Activated T-cell treated with anti-CD3 and anti-CD28 coated beads, Interleukin-2, amount 50 U/mL, for 72 hours (primary cell): ENCODE results near the gene ERMARD. TPM values are rescaled to one million over a fixed set of nuclear protein-coding genes. Genes with fewer than 3 reads are reported as not detected.
"Not testable (repeated sequence)": the region's sequence is repeated elsewhere in the genome, so short reads cannot be mapped to it uniquely, and the experiment has no call there.

Source experiments
- ATAC-seq, 2 donors: fragments of 150-1000 bp; cut with Tn5 transposase; replicated peaks in 1 of 2; 2 replicates each; pipeline ENCODE4 v1.10.0; 2021; ENCODE audit warnings: moderate library complexity in 2 of 2, mild to moderate bottlenecking in 1 of 2
- DNase-seq, 2 donors: peaks; one replicate each; pipeline ENCODE4 v3.0.0; 2021 to 2022; ENCODE audit warnings: mixed read lengths in 1 of 2
- H3K27ac Mint-ChIP-seq: one replicate; pipeline ENCODE4 v1.8.0; 2022; ENCODE audit warnings: mild to moderate bottlenecking, moderate library complexity, mixed read lengths
- H3K27me3 Mint-ChIP-seq: one replicate; pipeline ENCODE4 v1.8.0; 2022; ENCODE audit warnings: low read depth, mixed read lengths
- H3K36me3 Mint-ChIP-seq, 2 donors: one replicate each; pipeline ENCODE4 v1.8.0; 2022; ENCODE audit warnings: mixed read lengths in 2 of 2, mild to moderate bottlenecking in 1 of 2; ENCODE audit not compliant: insufficient read depth in 2 of 2
- H3K4me1 Mint-ChIP-seq: one replicate; pipeline ENCODE4 v1.8.0; 2022; ENCODE audit warnings: low read depth, mixed read lengths
- H3K4me3 Mint-ChIP-seq, 2 donors: one replicate each; pipeline ENCODE4 v1.8.0; 2022; ENCODE audit warnings: mild to moderate bottlenecking in 2 of 2, mixed read lengths in 2 of 2, moderate library complexity in 2 of 2
- H3K9me3 Mint-ChIP-seq, 2 donors: one replicate each; pipeline ENCODE4 v1.8.0; 2022; ENCODE audit warnings: mixed read lengths in 2 of 2
- total RNA-seq, 2 donors: library from RNA; stranded (reverse); gene quantifications; one replicate each; pipeline ENCODE4 v1.2.3, GENCODE V29; 2022

ERMARD gene
- total RNA-seq, 2 donors from 2014 or later, result 30.5 to 37.9 TPM

DNA sequence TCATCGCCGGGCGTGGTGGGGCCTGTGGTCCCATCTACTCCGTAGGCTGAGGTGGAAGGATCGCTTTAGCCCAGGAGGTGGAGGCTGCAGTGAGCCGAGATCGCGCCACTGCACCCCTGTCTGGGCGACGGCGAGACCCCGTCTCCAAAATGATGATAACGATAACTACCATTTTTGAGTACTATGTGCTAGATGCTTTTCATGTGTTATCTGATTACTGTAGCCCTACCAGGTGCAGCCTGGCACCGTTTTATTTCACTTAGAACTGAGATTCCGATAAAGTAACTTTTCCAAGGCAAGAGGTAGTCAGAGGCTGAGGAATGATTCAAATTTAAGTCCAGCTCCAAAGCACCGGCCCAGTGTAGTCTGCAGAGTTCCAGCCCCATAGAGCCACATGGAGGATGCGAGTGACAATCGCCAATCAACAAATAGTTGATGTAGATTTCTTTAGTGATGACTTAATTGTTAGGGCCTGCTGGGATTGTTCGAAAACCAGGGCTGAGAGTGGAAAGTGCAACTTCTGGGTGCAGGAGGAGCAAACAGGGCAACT, 727 bp downstream of the ERMARD start:
- DNase-seq, result no peak
- peaks cover 4 to 17% of the 10 kb centered on the region in 2 donors for H3K36me3 Mint-ChIP-seq
- peaks cover 0 to 2% of the 10 kb centered on the region in 2 donors for H3K9me3 Mint-ChIP-seq

DNA sequence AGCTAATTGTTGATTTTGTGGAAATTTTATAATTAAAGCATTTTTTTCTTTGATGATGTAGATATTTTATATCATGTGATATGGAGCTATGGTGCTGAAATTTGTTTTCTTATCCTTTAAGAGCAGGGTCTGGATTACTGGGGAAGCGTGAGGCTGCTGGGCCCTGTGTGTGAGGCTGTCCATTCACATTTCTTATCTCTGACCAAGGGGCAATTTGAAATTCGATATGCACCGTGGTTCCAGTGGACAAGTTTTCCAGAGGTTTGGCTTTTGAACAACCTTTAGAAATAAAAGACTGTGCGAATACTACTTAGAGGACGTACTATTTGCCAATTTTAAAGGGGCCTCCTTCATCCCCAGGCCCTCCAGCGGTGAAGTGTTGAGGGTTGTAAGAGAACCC, 3.7 kb downstream of the ERMARD start:
- DNase-seq, result no peak
- H3K4me3 Mint-ChIP-seq, result no peak overlapping the region
- H3K27me3 Mint-ChIP-seq, result no peaks in the 10 kb centered on the region
- H3K4me1 Mint-ChIP-seq, result peaks cover 24% of the 10 kb centered on the region
- no peak overlapping the region for H3K27ac Mint-ChIP-seq
- no peak for ATAC-seq
- H3K36me3 Mint-ChIP-seq, result peaks cover 4 to 23% of the 10 kb centered on the region in 2 donors
- H3K9me3 Mint-ChIP-seq, result no peaks in the 10 kb centered on the region

More for the DNA sequence above, 727 bp downstream of the ERMARD start:
- Mint-ChIP-seq H3K4me1 (peaks cover 34% of the 10 kb centered on the region), H3K27me3 (no peaks in the 10 kb centered on the region), H3K4me3 (peak overlapping the region; percentile 94 to 96), H3K27ac (peak overlapping the region; percentile 93)
- ATAC-seq, result no peak

DNA sequence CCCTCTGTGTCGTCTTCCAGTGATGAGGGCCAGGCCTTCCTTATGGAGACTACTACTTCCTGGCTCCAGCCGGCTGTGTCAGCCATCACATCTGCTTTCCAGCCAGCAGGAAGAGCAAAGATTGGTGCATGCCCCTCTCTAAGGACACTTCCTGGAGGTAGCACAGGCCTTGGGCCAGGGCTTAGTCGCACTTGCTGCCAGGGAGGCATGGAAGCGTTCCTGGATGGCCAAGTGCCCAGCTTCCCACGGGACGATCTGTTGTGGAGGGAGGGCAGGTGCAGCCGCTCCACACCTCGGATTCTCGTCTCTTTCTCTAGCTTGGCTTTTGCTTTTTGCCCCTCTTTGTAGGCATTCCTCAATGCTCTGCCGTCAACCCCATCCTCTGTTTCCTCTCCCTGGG, 11.9 kb downstream of the ERMARD start:
- ATAC-seq (no peak), DNase-seq (no peak)
- H3K36me3 Mint-ChIP-seq, result peaks cover 8 to 29% of the 10 kb centered on the region in 2 donors
- H3K27ac Mint-ChIP-seq, result no peak overlapping the region
- H3K9me3 Mint-ChIP-seq, result no peaks in the 10 kb centered on the region
- no peaks in the 10 kb centered on the region for H3K4me1 Mint-ChIP-seq
- no peaks in the 10 kb centered on the region for H3K27me3 Mint-ChIP-seq
- H3K4me3 Mint-ChIP-seq, result no peak overlapping the region

DNA sequence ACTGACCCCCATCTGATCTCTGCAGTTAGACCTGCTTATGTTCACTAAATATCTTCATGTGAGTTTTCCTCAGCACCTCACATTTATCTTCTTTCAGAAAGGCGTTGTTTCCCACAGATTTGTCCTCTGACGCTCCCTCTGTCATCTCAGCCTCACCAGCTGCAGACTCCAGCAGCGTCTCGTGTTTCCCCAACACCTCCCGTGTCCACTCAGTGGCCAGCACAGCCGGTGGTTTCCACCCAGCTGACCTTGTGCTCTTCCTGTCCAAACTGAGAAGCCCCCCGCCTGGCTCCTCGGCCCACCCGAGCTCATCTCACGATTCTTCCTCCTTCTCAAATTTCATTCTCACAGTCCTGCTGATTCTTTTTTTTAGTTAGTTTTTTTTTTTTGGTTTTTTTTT, 12.5 kb downstream of the ERMARD start:
- Mint-ChIP-seq H3K9me3 (no peaks in the 10 kb centered on the region), H3K27ac (peak overlapping the region; percentile 79), H3K4me3 (no peak overlapping the region), H3K4me1 (no peaks in the 10 kb centered on the region), H3K27me3 (no peaks in the 10 kb centered on the region), H3K36me3 (peaks cover 8 to 24% of the 10 kb centered on the region in 2 donors)
- ATAC-seq (no peak), DNase-seq (no peak)

DNA sequence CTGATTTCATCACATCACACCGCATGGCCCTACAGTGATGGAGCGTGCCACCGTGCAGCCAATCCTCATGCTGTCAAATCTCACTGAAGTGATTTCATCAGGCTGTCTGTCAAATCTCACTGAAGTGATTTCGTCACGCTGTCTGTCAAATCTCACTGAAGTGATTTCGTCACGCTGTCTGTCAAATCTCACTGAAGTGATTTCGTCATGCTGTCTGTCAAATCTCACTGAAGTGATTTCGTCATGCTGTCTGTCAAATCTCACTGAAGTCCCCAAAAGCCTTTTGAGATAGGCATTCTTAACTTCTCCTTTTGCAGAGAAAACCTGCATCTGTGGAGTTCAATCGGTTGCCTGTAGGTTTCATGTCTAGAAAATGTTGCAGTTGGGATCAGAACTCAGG, 14.4 kb downstream of the ERMARD start:
- H3K4me3 Mint-ChIP-seq, H3K4me1 Mint-ChIP-seq, DNase-seq, H3K27me3 Mint-ChIP-seq, H3K9me3 Mint-ChIP-seq, H3K27ac Mint-ChIP-seq, ATAC-seq: not testable (repeated sequence)
- peaks cover 8 to 16% of the 10 kb centered on the region in 2 donors for H3K36me3 Mint-ChIP-seq

DNA sequence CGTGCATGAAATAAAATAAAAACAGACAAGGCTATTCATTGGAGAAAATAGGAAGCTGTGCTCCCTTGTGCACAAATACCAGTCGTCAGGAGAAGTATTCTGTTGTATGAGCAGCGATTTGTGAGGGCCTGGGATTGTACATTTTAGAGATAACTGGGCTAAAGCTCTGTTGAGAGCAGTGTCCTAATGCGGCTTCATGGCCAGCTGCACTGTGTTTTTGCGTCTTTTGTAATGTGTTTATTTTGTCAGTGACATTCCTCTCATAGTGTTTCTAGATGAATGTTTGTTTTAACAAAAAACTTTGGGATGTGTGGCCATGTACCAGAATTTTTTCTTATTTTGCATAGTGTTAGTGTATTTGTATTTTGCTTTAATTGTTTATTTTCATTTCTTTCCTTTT, 14.8 kb downstream of the ERMARD start:
- H3K4me1 Mint-ChIP-seq, result no peaks in the 10 kb centered on the region
- peaks cover 8 to 16% of the 10 kb centered on the region in 2 donors for H3K36me3 Mint-ChIP-seq
- DNase-seq, result no peak

DNA sequence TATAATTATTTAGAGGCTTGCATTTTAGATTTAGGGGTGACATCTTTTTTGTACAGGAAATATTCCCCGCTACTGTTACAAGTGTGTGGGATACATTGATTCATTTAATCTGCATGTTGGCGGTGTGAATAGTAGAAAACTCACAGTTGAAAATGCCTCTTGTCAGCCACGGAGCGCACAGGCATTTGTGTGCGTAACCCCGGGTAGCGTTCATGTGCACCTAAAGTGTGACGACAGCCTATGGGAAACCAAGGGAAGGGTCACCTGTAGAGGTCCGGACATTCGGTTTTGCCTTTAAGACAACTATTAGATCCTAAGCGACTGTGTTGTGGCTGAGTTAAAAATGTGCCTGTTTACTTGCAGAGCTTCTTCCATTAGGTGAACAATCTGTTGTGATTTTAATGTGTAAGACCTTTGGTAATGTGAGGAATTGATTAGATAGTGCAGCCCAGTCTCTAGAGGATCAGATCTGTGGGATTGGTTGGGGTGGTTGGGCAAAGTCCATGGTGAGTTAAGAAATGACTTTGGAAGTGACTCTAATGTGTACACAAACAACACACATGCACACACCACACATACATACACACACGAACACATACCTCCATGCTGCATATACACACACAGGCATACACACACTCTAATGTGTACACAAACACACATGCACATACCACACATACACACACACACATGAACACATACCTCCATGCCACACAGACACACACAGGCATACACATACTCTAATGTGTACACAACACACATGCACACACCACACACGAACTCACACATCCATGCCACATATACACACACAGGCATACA, 15.7 kb downstream of the ERMARD start:
- Mint-ChIP-seq H3K9me3 (no peaks in the 10 kb centered on the region), H3K4me1 (no peaks in the 10 kb centered on the region), H3K36me3 (peaks cover 8 to 18% of the 10 kb centered on the region in 2 donors), H3K27ac (no peak overlapping the region), H3K27me3 (no peaks in the 10 kb centered on the region), H3K4me3 (no peak overlapping the region)
- ATAC-seq, result no peak
- no peak for DNase-seq

More for the DNA sequence above, 14.8 kb downstream of the ERMARD start:
- no peaks in the 10 kb centered on the region for H3K9me3 Mint-ChIP-seq
- H3K27ac Mint-ChIP-seq, result no peak overlapping the region
- ATAC-seq, result no peak
- H3K4me3 Mint-ChIP-seq, result no peak overlapping the region
- no peaks in the 10 kb centered on the region for H3K27me3 Mint-ChIP-seq

DNA sequence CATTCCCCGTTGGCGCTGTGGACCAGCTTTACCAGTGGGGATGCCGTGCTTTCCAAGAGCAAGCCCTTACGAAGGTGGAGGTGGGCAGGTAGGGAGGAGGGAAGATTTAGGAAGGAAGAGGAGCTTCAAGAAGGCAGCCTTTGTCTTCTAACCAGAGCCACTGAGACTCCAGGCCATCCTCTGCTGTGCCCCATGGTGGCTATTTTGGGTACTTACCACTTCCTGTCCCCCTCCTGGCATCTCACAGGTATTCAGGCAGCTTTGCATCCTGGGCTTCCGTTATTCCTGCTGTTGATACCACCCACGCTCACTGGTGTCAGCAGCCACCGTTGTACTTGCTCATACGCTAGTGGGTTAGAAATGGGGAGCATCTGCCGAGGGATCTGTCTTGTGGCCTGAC, 22.9 kb downstream of the ERMARD start:
- H3K4me3 Mint-ChIP-seq, result no peak overlapping the region
- H3K36me3 Mint-ChIP-seq, result peaks cover 2 to 5% of the 10 kb centered on the region in 2 donors
- H3K27ac Mint-ChIP-seq, result no peak overlapping the region
- no peaks in the 10 kb centered on the region for H3K9me3 Mint-ChIP-seq
- H3K27me3 Mint-ChIP-seq, result no peaks in the 10 kb centered on the region
- H3K4me1 Mint-ChIP-seq, result no peaks in the 10 kb centered on the region
- no peak for ATAC-seq
- no peak for DNase-seq

DNA sequence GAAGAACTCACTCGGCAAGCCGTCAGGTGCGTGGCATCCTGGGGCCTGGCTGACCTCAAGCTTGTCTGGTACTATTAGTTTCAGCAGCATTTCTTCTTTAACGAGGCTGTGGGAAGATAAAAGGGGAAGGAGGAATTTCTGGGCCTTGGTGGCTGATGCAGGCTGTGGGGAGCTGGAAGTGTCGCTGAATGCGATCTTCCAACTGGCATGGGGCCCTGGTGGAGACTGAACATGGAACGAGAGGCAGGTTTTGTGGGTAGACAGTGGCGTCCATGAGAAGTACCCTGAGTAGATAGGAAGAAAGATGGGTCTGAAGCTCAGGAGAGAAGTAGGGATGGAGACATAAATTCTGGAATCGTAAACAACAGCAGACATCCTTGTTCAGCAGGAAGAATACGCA, 23.9 kb downstream of the ERMARD start:
- Mint-ChIP-seq H3K4me1 (no peaks in the 10 kb centered on the region), H3K27me3 (no peaks in the 10 kb centered on the region), H3K9me3 (no peaks in the 10 kb centered on the region), H3K36me3 (peaks cover 2 to 6% of the 10 kb centered on the region in 2 donors), H3K4me3 (no peak overlapping the region), H3K27ac (no peak overlapping the region)
- no peak for ATAC-seq
- DNase-seq, result no peak

DNA sequence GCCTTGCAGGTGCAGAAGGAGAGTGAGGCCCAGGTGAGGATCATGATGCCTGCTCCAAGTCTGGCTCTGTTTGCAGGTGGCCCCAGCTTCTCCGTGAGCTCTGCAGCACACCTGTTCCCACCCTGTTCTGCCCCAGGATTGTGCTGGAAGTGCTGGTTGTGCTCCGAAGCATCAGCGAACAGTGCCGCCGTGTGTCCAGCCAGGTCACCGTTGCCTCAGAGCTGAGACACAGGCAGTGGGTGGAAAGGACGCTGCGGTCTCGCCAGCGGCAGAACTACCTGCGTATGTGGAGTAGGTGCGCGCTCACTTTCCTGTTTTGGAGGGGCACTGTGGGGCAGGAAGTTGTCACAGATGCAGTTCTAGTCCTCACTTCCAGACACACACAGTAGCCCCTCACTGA, 25.0 kb downstream of the ERMARD start:
- peaks cover 2 to 14% of the 10 kb centered on the region in 2 donors for H3K36me3 Mint-ChIP-seq
- no peak overlapping the region for H3K4me3 Mint-ChIP-seq
- no peaks in the 10 kb centered on the region for H3K27me3 Mint-ChIP-seq
- H3K4me1 Mint-ChIP-seq, result no peaks in the 10 kb centered on the region
- no peak overlapping the region for H3K27ac Mint-ChIP-seq
- DNase-seq (no peak), ATAC-seq (no peak)
- H3K9me3 Mint-ChIP-seq, result peaks cover 0 to 2% of the 10 kb centered on the region in 2 donors

DNA sequence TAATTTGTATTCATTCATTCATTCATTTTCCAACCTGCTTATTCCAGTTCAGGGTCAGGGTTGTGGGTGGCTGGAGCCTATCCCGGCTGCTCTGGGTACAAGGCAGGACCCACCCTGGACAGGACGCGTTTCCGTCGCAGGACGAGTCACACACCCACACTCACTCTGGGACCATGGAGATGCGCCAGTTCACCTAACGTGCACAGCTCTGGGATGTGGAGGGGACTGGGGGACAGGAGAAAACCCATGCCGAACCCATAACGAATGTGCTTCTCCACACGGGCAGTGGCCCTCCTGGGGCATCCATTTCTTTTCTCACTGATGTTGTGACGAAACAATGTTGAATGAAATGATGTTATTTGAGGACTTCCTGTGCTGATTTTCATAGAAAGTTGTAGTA, 26.5 kb downstream of the ERMARD start:
- Mint-ChIP-seq H3K4me3 (no peak overlapping the region), H3K27me3 (no peaks in the 10 kb centered on the region), H3K27ac (no peak overlapping the region), H3K36me3 (peaks cover 7 to 16% of the 10 kb centered on the region in 2 donors), H3K9me3 (peaks cover 0 to 4% of the 10 kb centered on the region in 2 donors), H3K4me1 (no peaks in the 10 kb centered on the region)
- ATAC-seq (no peak), DNase-seq (no peak)

DNA sequence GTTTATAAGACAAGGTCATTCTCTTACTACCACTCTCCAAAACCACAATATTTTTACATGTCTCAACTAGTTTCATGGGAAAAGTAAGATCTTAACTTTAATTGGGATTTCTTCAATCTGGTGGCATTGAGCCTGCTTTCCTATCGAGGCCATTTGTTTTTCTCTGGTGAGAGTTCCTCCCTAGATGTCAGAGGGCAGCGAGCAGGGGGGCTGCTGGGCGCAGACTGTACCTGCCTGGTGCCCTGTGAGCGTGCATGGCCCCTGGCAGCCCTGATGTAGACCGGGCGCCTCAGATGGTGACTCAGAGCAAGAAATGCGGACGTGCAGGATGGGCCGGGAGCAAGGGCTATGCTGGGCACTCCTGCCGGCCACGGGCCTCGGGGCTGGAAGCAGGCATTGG, 27.2 kb downstream of the ERMARD start:
- DNase-seq, result no peak
- H3K4me1 Mint-ChIP-seq, result no peaks in the 10 kb centered on the region
- H3K9me3 Mint-ChIP-seq, result peaks cover 0 to 4% of the 10 kb centered on the region in 2 donors
- H3K27ac Mint-ChIP-seq, result no peak overlapping the region
- ATAC-seq, result no peak
- no peaks in the 10 kb centered on the region for H3K27me3 Mint-ChIP-seq
- no peak overlapping the region for H3K4me3 Mint-ChIP-seq
- peaks cover 11 to 17% of the 10 kb centered on the region in 2 donors for H3K36me3 Mint-ChIP-seq

DNA sequence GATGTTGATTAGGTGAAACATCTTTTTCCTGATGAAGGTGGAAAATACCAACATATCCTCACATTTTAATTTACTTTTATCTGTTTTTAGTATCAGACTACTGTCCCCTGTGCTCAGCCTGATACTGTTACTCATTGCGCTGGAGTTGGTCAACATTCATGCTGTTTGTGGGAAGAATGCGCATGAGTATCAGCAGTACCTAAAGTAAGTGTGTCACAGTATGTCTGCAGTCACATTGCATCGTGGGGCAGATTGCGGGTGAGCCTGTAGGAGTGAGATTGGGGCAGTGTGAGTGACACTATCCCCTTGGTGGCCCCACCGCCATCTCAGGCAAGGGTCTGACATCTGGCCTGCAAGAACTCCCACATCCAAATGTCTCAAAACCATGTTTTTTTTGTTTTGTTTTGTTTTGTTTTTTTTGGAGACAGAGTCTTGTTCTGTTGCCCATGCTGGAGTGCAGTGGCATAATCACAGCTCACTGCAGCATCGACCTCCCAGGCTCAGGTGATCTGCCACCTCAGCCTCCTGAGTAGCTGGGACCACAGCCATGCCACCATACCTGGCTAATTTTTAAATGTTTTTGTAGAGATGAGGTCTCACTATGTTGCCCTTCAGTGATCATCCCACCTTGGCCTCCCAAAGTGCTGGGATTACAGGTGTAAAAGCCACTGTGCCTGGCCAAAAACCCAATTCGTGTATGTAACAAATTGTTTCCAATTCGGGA, 27.8 kb downstream of the ERMARD start:
- Mint-ChIP-seq H3K27me3 (no peaks in the 10 kb centered on the region), H3K36me3 (peaks cover 11 to 17% of the 10 kb centered on the region in 2 donors), H3K27ac (no peak overlapping the region), H3K4me1 (no peaks in the 10 kb centered on the region), H3K9me3 (peaks cover 0 to 4% of the 10 kb centered on the region in 2 donors), H3K4me3 (no peak overlapping the region)
- DNase-seq, result no peak
- ATAC-seq, result no peak
